OCI-LY7 (cell line): Measurements from ENCODE around the gene PLXNB1.

Experiments
- EZH2phosphoT487 ChIP-seq: fragments of 200-600 bp; sonication (generic); IDR thresholded peaks from 2 replicates; pipeline ENCODE4 v1.6.1; 2018; ENCODE audit warnings: low read depth, borderline replicate concordance, mild to moderate bottlenecking, mixed run types, antibody characterized with exemption, low read length, moderate library complexity, mixed read lengths
- TF ChIP-seq, protein P1 (sequence below): fragments of 200-600 bp; sonication (generic); conservative IDR thresholded peaks from 2 replicates; pipeline ENCODE4 v1.5.1; 2014; ENCODE audit warnings: mild to moderate bottlenecking, antibody characterized with exemption, low read length, moderate library complexity, mixed read lengths

DNA sequence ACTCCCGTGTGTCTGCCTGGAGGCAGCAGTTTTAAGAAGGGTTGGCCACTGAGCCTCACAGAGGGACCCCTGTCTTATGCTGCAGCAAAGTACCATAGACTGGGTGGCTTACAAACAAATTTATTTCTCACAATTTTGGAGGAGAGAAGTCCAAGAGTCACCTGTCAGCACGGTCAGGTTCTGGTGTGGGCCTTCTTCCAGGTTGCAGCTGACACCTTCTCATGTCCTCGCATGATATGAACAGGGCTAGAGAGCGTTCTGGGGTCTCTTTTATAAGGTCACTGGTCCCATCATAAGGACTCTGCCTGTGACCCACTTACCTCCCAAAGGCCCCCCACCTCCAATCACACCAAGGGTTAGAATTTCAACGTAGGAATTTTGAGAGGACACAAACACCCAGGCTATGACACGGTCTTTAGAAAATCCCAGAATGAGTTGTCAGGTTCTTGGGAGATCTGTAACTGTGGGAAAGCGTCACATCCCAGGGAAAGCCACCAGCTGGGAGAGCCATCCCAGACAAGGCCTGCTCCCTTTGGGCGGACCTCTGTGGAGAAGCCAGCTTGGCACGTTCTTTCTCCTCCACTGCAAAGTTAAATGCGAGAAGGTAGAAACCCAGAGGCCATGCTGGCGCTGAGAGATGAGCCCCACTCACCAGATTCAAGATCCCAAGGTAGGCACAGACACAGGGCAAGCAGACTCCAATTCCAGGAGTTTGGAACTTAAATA lies 58.1 kb downstream of the PLXNB1 start, which contains the start of gene FBXW12:
- TF ChIP-seq EZH2phosphoT487, result no peak
- TF ChIP-seq, protein P1, sequence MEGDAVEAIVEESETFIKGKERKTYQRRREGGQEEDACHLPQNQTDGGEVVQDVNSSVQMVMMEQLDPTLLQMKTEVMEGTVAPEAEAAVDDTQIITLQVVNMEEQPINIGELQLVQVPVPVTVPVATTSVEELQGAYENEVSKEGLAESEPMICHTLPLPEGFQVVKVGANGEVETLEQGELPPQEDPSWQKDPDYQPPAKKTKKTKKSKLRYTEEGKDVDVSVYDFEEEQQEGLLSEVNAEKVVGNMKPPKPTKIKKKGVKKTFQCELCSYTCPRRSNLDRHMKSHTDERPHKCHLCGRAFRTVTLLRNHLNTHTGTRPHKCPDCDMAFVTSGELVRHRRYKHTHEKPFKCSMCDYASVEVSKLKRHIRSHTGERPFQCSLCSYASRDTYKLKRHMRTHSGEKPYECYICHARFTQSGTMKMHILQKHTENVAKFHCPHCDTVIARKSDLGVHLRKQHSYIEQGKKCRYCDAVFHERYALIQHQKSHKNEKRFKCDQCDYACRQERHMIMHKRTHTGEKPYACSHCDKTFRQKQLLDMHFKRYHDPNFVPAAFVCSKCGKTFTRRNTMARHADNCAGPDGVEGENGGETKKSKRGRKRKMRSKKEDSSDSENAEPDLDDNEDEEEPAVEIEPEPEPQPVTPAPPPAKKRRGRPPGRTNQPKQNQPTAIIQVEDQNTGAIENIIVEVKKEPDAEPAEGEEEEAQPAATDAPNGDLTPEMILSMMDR, result no peak
